Measurements from ENCODE around the gene PKP2.
"Not testable (repeated sequence)": the region's sequence is repeated elsewhere in the genome, so short reads cannot be mapped to it uniquely, and the experiment has no call there.

The PKP2 gene

GRCh38 chr12:32864731-32865130 is 31.8 kb downstream of the PKP2 start:
- no peak overlapping the region for H3K27ac ChIP-seq (ENCODE audit: insufficient read depth in 1 of 2, low read depth in 1 of 2, low read length in 2 of 2, poor library complexity in 1 of 2, severe bottlenecking in 2 of 2)
- H3K36me3 ChIP-seq (ENCODE audit: control insufficient read depth in 4 of 4, insufficient read depth in 4 of 4, low read length in 3 of 4): no peaks in the 10 kb centered on the region
- 100% methylated on average over 1 of the region's 2 CpGs for WGBS (ENCODE audit: insufficient coverage)
- CTCF ChIA-PET: no interaction called here
- H3K27me3 ChIP-seq (replicated peaks in 2 of 5; ENCODE audit: control insufficient read depth in 4 of 5, insufficient read depth in 5 of 5, low read length in 4 of 5): no peaks in the 10 kb centered on the region
- H3K4me1 ChIP-seq (ENCODE audit: control extremely low read depth in 1 of 4, control insufficient read depth in 4 of 4, insufficient read depth in 4 of 4, low read length in 3 of 4): no peaks in the 10 kb centered on the region
- no peaks in the 10 kb centered on the region for H3K9me3 ChIP-seq (ENCODE audit: control extremely low read depth in 1 of 5, control insufficient read depth in 4 of 5, insufficient read depth in 2 of 5, low read depth in 1 of 5, low read length in 4 of 5)
- H3K4me3 ChIP-seq (ENCODE audit: control insufficient read depth in 1 of 7, extremely low read depth in 1 of 7, insufficient read depth in 4 of 7, low read depth in 2 of 7, low read length in 6 of 7): no peak overlapping the region
- POLR2A ChIA-PET: no interaction called here
- DNase-seq: no peak

GRCh38 chr12:32863128-32863527 is 33.4 kb downstream of the PKP2 start:
- Histone ChIP-seq H3K27ac (ENCODE audit: insufficient read depth in 1 of 2, low read depth in 1 of 2, low read length in 2 of 2, poor library complexity in 1 of 2, severe bottlenecking in 2 of 2) (no peak overlapping the region), H3K27me3 (replicated peaks in 2 of 5; ENCODE audit: control insufficient read depth in 4 of 5, insufficient read depth in 5 of 5, low read length in 4 of 5) (no peaks in the 10 kb centered on the region), H3K9me3 (ENCODE audit: control extremely low read depth in 1 of 5, control insufficient read depth in 4 of 5, insufficient read depth in 2 of 5, low read depth in 1 of 5, low read length in 4 of 5) (no peaks in the 10 kb centered on the region), H3K36me3 (ENCODE audit: control insufficient read depth in 4 of 4, insufficient read depth in 4 of 4, low read length in 3 of 4) (no peaks in the 10 kb centered on the region), H3K4me1 (ENCODE audit: control extremely low read depth in 1 of 4, control insufficient read depth in 4 of 4, insufficient read depth in 4 of 4, low read length in 3 of 4) (no peaks in the 10 kb centered on the region), H3K4me3 (ENCODE audit: control insufficient read depth in 1 of 7, extremely low read depth in 1 of 7, insufficient read depth in 4 of 7, low read depth in 2 of 7, low read length in 6 of 7) (no peak overlapping the region)
- DNase-seq: no peak
- WGBS (ENCODE audit: insufficient coverage): 100% methylated on average over 3 of the region's 7 CpGs
- ChIA-PET POLR2A (no interaction called here), CTCF (no interaction called here)

GRCh38 chr12:32861658-32862057 is 34.9 kb downstream of the PKP2 start:
- H3K4me3 ChIP-seq (ENCODE audit: control insufficient read depth in 1 of 7, extremely low read depth in 1 of 7, insufficient read depth in 4 of 7, low read depth in 2 of 7, low read length in 6 of 7); POLR2A ChIA-PET; H3K27me3 ChIP-seq (replicated peaks in 2 of 5; ENCODE audit: control insufficient read depth in 4 of 5, insufficient read depth in 5 of 5, low read length in 4 of 5); CTCF ChIA-PET; H3K36me3 ChIP-seq (ENCODE audit: control insufficient read depth in 4 of 4, insufficient read depth in 4 of 4, low read length in 3 of 4); H3K4me1 ChIP-seq (ENCODE audit: control extremely low read depth in 1 of 4, control insufficient read depth in 4 of 4, insufficient read depth in 4 of 4, low read length in 3 of 4); H3K27ac ChIP-seq (ENCODE audit: insufficient read depth in 1 of 2, low read depth in 1 of 2, low read length in 2 of 2, poor library complexity in 1 of 2, severe bottlenecking in 2 of 2); H3K9me3 ChIP-seq (ENCODE audit: control extremely low read depth in 1 of 5, control insufficient read depth in 4 of 5, insufficient read depth in 2 of 5, low read depth in 1 of 5, low read length in 4 of 5); DNase-seq: not testable (repeated sequence)
- WGBS (ENCODE audit: insufficient coverage): no CpG with 5 or more reads among the region's 2 CpGs

GRCh38 chr12:32860192-32860591 is 36.4 kb downstream of the PKP2 start:
- Histone ChIP-seq H3K4me1 (ENCODE audit: control extremely low read depth in 1 of 4, control insufficient read depth in 4 of 4, insufficient read depth in 4 of 4, low read length in 3 of 4) (no peaks in the 10 kb centered on the region), H3K27ac (ENCODE audit: insufficient read depth in 1 of 2, low read depth in 1 of 2, low read length in 2 of 2, poor library complexity in 1 of 2, severe bottlenecking in 2 of 2) (no peak overlapping the region), H3K36me3 (ENCODE audit: control insufficient read depth in 4 of 4, insufficient read depth in 4 of 4, low read length in 3 of 4) (no peaks in the 10 kb centered on the region), H3K9me3 (ENCODE audit: control extremely low read depth in 1 of 5, control insufficient read depth in 4 of 5, insufficient read depth in 2 of 5, low read depth in 1 of 5, low read length in 4 of 5) (no peaks in the 10 kb centered on the region), H3K27me3 (replicated peaks in 2 of 5; ENCODE audit: control insufficient read depth in 4 of 5, insufficient read depth in 5 of 5, low read length in 4 of 5) (no peaks in the 10 kb centered on the region), H3K4me3 (ENCODE audit: control insufficient read depth in 1 of 7, extremely low read depth in 1 of 7, insufficient read depth in 4 of 7, low read depth in 2 of 7, low read length in 6 of 7) (no peak overlapping the region)
- POLR2A ChIA-PET: no interaction called here
- DNase-seq: no peak
- CTCF ChIA-PET: no interaction called here

GRCh38 chr12:32859389-32859788 is 37.2 kb downstream of the PKP2 start:
- CTCF ChIA-PET: no interaction called here
- H3K4me3 ChIP-seq (ENCODE audit: control insufficient read depth in 1 of 7, extremely low read depth in 1 of 7, insufficient read depth in 4 of 7, low read depth in 2 of 7, low read length in 6 of 7): no peak overlapping the region
- no CpG with 5 or more reads among the region's 1 CpG for WGBS (ENCODE audit: insufficient coverage)
- no peaks in the 10 kb centered on the region for H3K36me3 ChIP-seq (ENCODE audit: control insufficient read depth in 4 of 4, insufficient read depth in 4 of 4, low read length in 3 of 4)
- H3K27ac ChIP-seq (ENCODE audit: insufficient read depth in 1 of 2, low read depth in 1 of 2, low read length in 2 of 2, poor library complexity in 1 of 2, severe bottlenecking in 2 of 2): no peak overlapping the region
- POLR2A ChIA-PET: no interaction called here
- no peak for DNase-seq
- no peaks in the 10 kb centered on the region for H3K4me1 ChIP-seq (ENCODE audit: control extremely low read depth in 1 of 4, control insufficient read depth in 4 of 4, insufficient read depth in 4 of 4, low read length in 3 of 4)
- no peaks in the 10 kb centered on the region for H3K9me3 ChIP-seq (ENCODE audit: control extremely low read depth in 1 of 5, control insufficient read depth in 4 of 5, insufficient read depth in 2 of 5, low read depth in 1 of 5, low read length in 4 of 5)
- H3K27me3 ChIP-seq (replicated peaks in 2 of 5; ENCODE audit: control insufficient read depth in 4 of 5, insufficient read depth in 5 of 5, low read length in 4 of 5): no peaks in the 10 kb centered on the region

- WGBS (ENCODE audit: insufficient coverage): no CpG with 5 or more reads among the region's 1 CpG
- ChIA-PET POLR2A (no interaction called here), CTCF (no interaction called here)
- DNase-seq: no peak
- Histone ChIP-seq H3K9me3 (ENCODE audit: control extremely low read depth in 1 of 5, control insufficient read depth in 4 of 5, insufficient read depth in 2 of 5, low read depth in 1 of 5, low read length in 4 of 5) (no peaks in the 10 kb centered on the region), H3K4me1 (ENCODE audit: control extremely low read depth in 1 of 4, control insufficient read depth in 4 of 4, insufficient read depth in 4 of 4, low read length in 3 of 4) (no peaks in the 10 kb centered on the region), H3K4me3 (ENCODE audit: control insufficient read depth in 1 of 7, extremely low read depth in 1 of 7, insufficient read depth in 4 of 7, low read depth in 2 of 7, low read length in 6 of 7) (no peak overlapping the region), H3K27ac (ENCODE audit: insufficient read depth in 1 of 2, low read depth in 1 of 2, low read length in 2 of 2, poor library complexity in 1 of 2, severe bottlenecking in 2 of 2) (no peak overlapping the region), H3K27me3 (replicated peaks in 2 of 5; ENCODE audit: control insufficient read depth in 4 of 5, insufficient read depth in 5 of 5, low read length in 4 of 5) (no peaks in the 10 kb centered on the region), H3K36me3 (ENCODE audit: control insufficient read depth in 4 of 4, insufficient read depth in 4 of 4, low read length in 3 of 4) (no peaks in the 10 kb centered on the region)
Measured at GRCh38 chr12:32854716-32855115, 41.9 kb downstream of the PKP2 start.

GRCh38 chr12:32854097-32854496 is 42.5 kb downstream of the PKP2 start:
- no peaks in the 10 kb centered on the region for H3K27me3 ChIP-seq (replicated peaks in 2 of 5; ENCODE audit: control insufficient read depth in 4 of 5, insufficient read depth in 5 of 5, low read length in 4 of 5)
- CTCF ChIA-PET: interaction anchor here (0.9 kb wide), 1 partner anchor 10 kb away, joined by 3 read pairs; no protein-coding TSS in a partner anchor
- no peaks in the 10 kb centered on the region for H3K36me3 ChIP-seq (ENCODE audit: control insufficient read depth in 4 of 4, insufficient read depth in 4 of 4, low read length in 3 of 4)
- no peaks in the 10 kb centered on the region for H3K9me3 ChIP-seq (ENCODE audit: control extremely low read depth in 1 of 5, control insufficient read depth in 4 of 5, insufficient read depth in 2 of 5, low read depth in 1 of 5, low read length in 4 of 5)
- WGBS (ENCODE audit: insufficient coverage): 97% methylated on average over 4 of the region's 4 CpGs
- no peak overlapping the region for H3K4me3 ChIP-seq (ENCODE audit: control insufficient read depth in 1 of 7, extremely low read depth in 1 of 7, insufficient read depth in 4 of 7, low read depth in 2 of 7, low read length in 6 of 7)
- no peaks in the 10 kb centered on the region for H3K4me1 ChIP-seq (ENCODE audit: control extremely low read depth in 1 of 4, control insufficient read depth in 4 of 4, insufficient read depth in 4 of 4, low read length in 3 of 4)
- POLR2A ChIA-PET: no interaction called here
- no peak overlapping the region for H3K27ac ChIP-seq (ENCODE audit: insufficient read depth in 1 of 2, low read depth in 1 of 2, low read length in 2 of 2, poor library complexity in 1 of 2, severe bottlenecking in 2 of 2)
- no peak for DNase-seq

GRCh38 chr12:32847287-32847686 is 49.3 kb downstream of the PKP2 start:
- Histone ChIP-seq H3K4me3 (ENCODE audit: control insufficient read depth in 1 of 7, extremely low read depth in 1 of 7, insufficient read depth in 4 of 7, low read depth in 2 of 7, low read length in 6 of 7) (no peak overlapping the region), H3K36me3 (ENCODE audit: control insufficient read depth in 4 of 4, insufficient read depth in 4 of 4, low read length in 3 of 4) (no peaks in the 10 kb centered on the region), H3K4me1 (ENCODE audit: control extremely low read depth in 1 of 4, control insufficient read depth in 4 of 4, insufficient read depth in 4 of 4, low read length in 3 of 4) (no peaks in the 10 kb centered on the region), H3K27ac (ENCODE audit: insufficient read depth in 1 of 2, low read depth in 1 of 2, low read length in 2 of 2, poor library complexity in 1 of 2, severe bottlenecking in 2 of 2) (no peak overlapping the region), H3K27me3 (replicated peaks in 2 of 5; ENCODE audit: control insufficient read depth in 4 of 5, insufficient read depth in 5 of 5, low read length in 4 of 5) (no peaks in the 10 kb centered on the region), H3K9me3 (ENCODE audit: control extremely low read depth in 1 of 5, control insufficient read depth in 4 of 5, insufficient read depth in 2 of 5, low read depth in 1 of 5, low read length in 4 of 5) (no peaks in the 10 kb centered on the region)
- WGBS (ENCODE audit: insufficient coverage): 100% methylated on average over 3 of the region's 6 CpGs
- ChIA-PET CTCF (no interaction called here), POLR2A (no interaction called here)
- no peak for DNase-seq
